Spleen (tissue), 7 donors: ENCODE measurements around the gene ECPAS.

Source experiments
- CTCF ChIP-seq, 11 experiments: fragments of 200-600 bp in 7 of 11; fragments of 450-650 bp in 4 of 11; sonication (generic) in 4 of 11; IDR thresholded peaks in 8 of 11; conservative IDR thresholded peaks in 3 of 11; 1 replicate in 7 of 11; 2 replicates in 4 of 11; pipeline versions ENCODE4 v1.4.0 to v1.8.0; 2016 to 2021; ENCODE audit warnings: antibody characterized with exemption in 11 of 11, inconsistent platforms in 4 of 11, mild to moderate bottlenecking in 1 of 11
- POLR2A ChIP-seq, 3 donors: fragments of 450-650 bp; IDR thresholded peaks; one replicate each; pipeline ENCODE4 v1.5.1; 2017; ENCODE audit warnings: antibody characterized with exemption in 3 of 3, mild to moderate bottlenecking in 1 of 3
- donor health status: DM: no; HTN: no; CAD: no; lungs with moderate emphysema.
- donor health status: DM: no; HTN: no; CAD: no.
- donor health status: DM: no; HTN: no; CAD: no.

- TF ChIP-seq CTCF (IDR thresholded peaks at IDR 0.05 in 8 of 11, conservative IDR thresholded peaks at IDR 0.05 in 3 of 11) (no peak), POLR2A (IDR thresholded peaks at IDR 0.05) (no peak)
Observed at GRCh38 chr9:111474385-111474784, 9.8 kb downstream of the ECPAS start.
